NCI-H446 (cell line): ENCODE results near the gene XPR1.

Source experiments
- DNase-seq, 2 experiments: peaks; one replicate each; lab custom pipeline; 2025; lab: John Stamatoyannopoulos, UW

XPR1 gene

GRCh38 chr1:180615493-180616290 is 16.1 kb upstream of the XPR1 start:
- no peak for DNase-seq

- no peak for DNase-seq
Measured at GRCh38 chr1:180616439-180616838, 15.4 kb upstream of the XPR1 start.

- no peak for DNase-seq
Measured at GRCh38 chr1:180617774-180618395, 13.9 kb upstream of the XPR1 start.

- DNase-seq = no peak
Measured at GRCh38 chr1:180620581-180620980, 11.2 kb upstream of the XPR1 start.

- DNase-seq = no peak
Measured at GRCh38 chr1:180622658-180623508, 8.9 kb upstream of the XPR1 start.

GRCh38 chr1:180623579-180624347 is 8.1 kb upstream of the XPR1 start:
- no peak for DNase-seq

GRCh38 chr1:180626711-180627110 is 5.1 kb upstream of the XPR1 start:
- DNase-seq = no peak

GRCh38 chr1:180627411-180627810 is 4.4 kb upstream of the XPR1 start:
- DNase-seq = no peak

- no peak for DNase-seq
Measured at GRCh38 chr1:180628646-180629045, 3.2 kb upstream of the XPR1 start.

GRCh38 chr1:180630408-180631193 is 1.2 kb upstream of the XPR1 start:
- DNase-seq = no peak

- DNase-seq = no peak
Measured at GRCh38 chr1:180631194-180631765, 542 bp upstream of the XPR1 start.

- no peak for DNase-seq
Measured at GRCh38 chr1:180632326-180633056, 669 bp downstream of the XPR1 start.

- DNase-seq = peak in 1 of 2 experiments; percentile 31
Measured at GRCh38 chr1:180633057-180634056, 1.5 kb downstream of the XPR1 start.

- no peak for DNase-seq
Measured at GRCh38 chr1:180636138-180636537, 4.3 kb downstream of the XPR1 start.

- no peak for DNase-seq
Measured at GRCh38 chr1:180639871-180640270, 8.0 kb downstream of the XPR1 start.

GRCh38 chr1:180640531-180640949 is 8.7 kb downstream of the XPR1 start:
- DNase-seq = no peak

- DNase-seq = no peak
Measured at GRCh38 chr1:180641662-180642061, 9.8 kb downstream of the XPR1 start.

- DNase-seq = no peak
Measured at GRCh38 chr1:180642781-180643180, 11.0 kb downstream of the XPR1 start.

GRCh38 chr1:180643693-180644092 is 11.9 kb downstream of the XPR1 start:
- DNase-seq = peak; percentile 32 to 77
